Right lobe of liver (tissue), 4 donors: ENCODE data around the gene HSPA12B.

Experiments
- POLR2A ChIP-seq: fragments of 450-650 bp; IDR thresholded peaks from one replicate; pipeline ENCODE4 v1.6.1; 2017; ENCODE audit warnings: antibody characterized with exemption, mild to moderate bottlenecking
- TF ChIP-seq, protein P1 (sequence below), 4 donors: fragments of 200-600 bp in 3 of 4; fragments of 450-650 bp in 1 of 4; IDR thresholded peaks; one replicate each; pipeline versions ENCODE4 v1.5.1 to v1.8.0; 2016 to 2022; ENCODE audit warnings: antibody characterized with exemption in 4 of 4, mild to moderate bottlenecking in 2 of 4
- donor health status: DM: no; HTN: no; CAD: no.
- donor health status: DM: no; HTN: no; CAD: no.
- donor health status: DM: no; HTN: yes; CAD: no.

DNA sequence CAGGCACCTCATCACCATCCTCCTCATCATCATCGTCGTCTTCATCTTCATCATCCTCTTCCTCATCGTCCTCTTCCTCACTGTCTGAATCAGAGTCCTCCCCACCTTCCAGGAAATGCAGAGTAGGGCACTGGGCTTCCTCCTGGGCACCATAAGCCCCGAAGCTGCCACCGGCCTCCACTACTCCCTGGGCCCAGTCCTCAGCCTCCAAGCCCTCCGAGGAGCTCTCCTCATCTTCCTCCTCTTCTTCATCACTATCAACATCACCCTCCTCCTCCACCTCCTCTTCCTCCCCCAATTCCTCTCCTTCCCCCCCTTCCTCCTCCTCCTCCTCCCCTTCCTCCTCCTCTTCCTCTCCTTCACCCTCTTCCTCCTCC lies 52.4 kb downstream of the HSPA12B start:
- TF ChIP-seq, protein P1, sequence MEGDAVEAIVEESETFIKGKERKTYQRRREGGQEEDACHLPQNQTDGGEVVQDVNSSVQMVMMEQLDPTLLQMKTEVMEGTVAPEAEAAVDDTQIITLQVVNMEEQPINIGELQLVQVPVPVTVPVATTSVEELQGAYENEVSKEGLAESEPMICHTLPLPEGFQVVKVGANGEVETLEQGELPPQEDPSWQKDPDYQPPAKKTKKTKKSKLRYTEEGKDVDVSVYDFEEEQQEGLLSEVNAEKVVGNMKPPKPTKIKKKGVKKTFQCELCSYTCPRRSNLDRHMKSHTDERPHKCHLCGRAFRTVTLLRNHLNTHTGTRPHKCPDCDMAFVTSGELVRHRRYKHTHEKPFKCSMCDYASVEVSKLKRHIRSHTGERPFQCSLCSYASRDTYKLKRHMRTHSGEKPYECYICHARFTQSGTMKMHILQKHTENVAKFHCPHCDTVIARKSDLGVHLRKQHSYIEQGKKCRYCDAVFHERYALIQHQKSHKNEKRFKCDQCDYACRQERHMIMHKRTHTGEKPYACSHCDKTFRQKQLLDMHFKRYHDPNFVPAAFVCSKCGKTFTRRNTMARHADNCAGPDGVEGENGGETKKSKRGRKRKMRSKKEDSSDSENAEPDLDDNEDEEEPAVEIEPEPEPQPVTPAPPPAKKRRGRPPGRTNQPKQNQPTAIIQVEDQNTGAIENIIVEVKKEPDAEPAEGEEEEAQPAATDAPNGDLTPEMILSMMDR (IDR thresholded peaks at IDR 0.05) = no peak
- TF ChIP-seq POLR2A = no peak
